ENCODE data around the gene FAAP100. TPM values are rescaled to one million over a fixed set of nuclear protein-coding genes. Genes with fewer than 3 reads are reported as not detected.

Gene FAAP100
- polyA plus RNA-seq, 1 donor (not counting 4 experiments of a cell fraction or from before 2014, with no cell fraction given), result 3.8 TPM

- Histone ChIP-seq H4K20me1 (ENCODE audit: control insufficient read depth, extremely low read depth, insufficient read depth, low read length) (no peaks in the 10 kb centered on the region), H3K9me3 (ENCODE audit: control insufficient read depth, low read depth, low read length) (no peaks in the 10 kb centered on the region), H3K4me3 (ENCODE audit: control insufficient read depth in 2 of 3, extremely low read depth in 1 of 3, insufficient read depth in 2 of 3, low read depth in 1 of 3, low read length in 3 of 3) (no peak overlapping the region), H2AFZ (ENCODE audit: control insufficient read depth, low read length) (no peak overlapping the region), H3K9me1 (ENCODE audit: control insufficient read depth, extremely low read depth, insufficient read depth, low read length) (no peaks in the 10 kb centered on the region), H3K4me1 (ENCODE audit: control insufficient read depth, extremely low read depth, insufficient read depth, low read length) (peaks cover 18% of the 10 kb centered on the region), H3K4me2 (ENCODE audit: control insufficient read depth, extremely low read depth, insufficient read depth, low read depth, low read length) (no peak overlapping the region), H3K9ac (ENCODE audit: control insufficient read depth, extremely low read depth, insufficient read depth, low read length) (no peak overlapping the region), H3K36me3 (ENCODE audit: control insufficient read depth in 2 of 2, extremely low read depth in 1 of 2, insufficient read depth in 2 of 2, low read length in 2 of 2) (peaks cover 24 to 30% of the 10 kb centered on the region in 2 experiments), H3K79me2 (ENCODE audit: control insufficient read depth, insufficient read depth, low read length) (peaks cover 24% of the 10 kb centered on the region), H3K27me3 (ENCODE audit: control insufficient read depth, extremely low read depth, insufficient read depth, low read length) (no peaks in the 10 kb centered on the region), H3K27ac (ENCODE audit: control insufficient read depth, insufficient read depth, low read length) (no peak overlapping the region)
- FAIRE-seq, result no peak
- no peak for DNase-seq (ENCODE audit: low read depth, low spot score)
- dilution Hi-C loops (cut with MboI; ENCODE audit: extremely low pct_ligation_motif_present, low sequenced_read_pairs), result no loop called here
- TF ChIP-seq EZH2 (IDR thresholded peaks at IDR 0.05; ENCODE audit: low read length) (no peak), CTCF (optimal IDR thresholded peaks at IDR 0.05 in 1 of 3, IDR thresholded peaks at IDR 0.05 in 1 of 3, conservative IDR thresholded peaks at IDR 0.05 in 1 of 3; ENCODE audit: extremely low read depth in 1 of 3, insufficient read depth in 2 of 3, low read length in 3 of 3) (no peak)
Measured at GRCh38 chr17:81549031-81549557, 3.1 kb downstream of the FAAP100 start.

GRCh38 chr17:81547614-81547982 is 4.6 kb downstream of the FAAP100 start:
- dilution Hi-C loops (cut with MboI; ENCODE audit: extremely low pct_ligation_motif_present, low sequenced_read_pairs), result no loop called here
- H3K79me2 ChIP-seq (ENCODE audit: control insufficient read depth, insufficient read depth, low read length), result peaks cover 24% of the 10 kb centered on the region
- H3K4me2 ChIP-seq (ENCODE audit: control insufficient read depth, extremely low read depth, insufficient read depth, low read depth, low read length), result no peak overlapping the region
- no peak overlapping the region for H3K9ac ChIP-seq (ENCODE audit: control insufficient read depth, extremely low read depth, insufficient read depth, low read length)
- TF ChIP-seq EZH2 (IDR thresholded peaks at IDR 0.05; ENCODE audit: low read length) (no peak), CTCF (optimal IDR thresholded peaks at IDR 0.05 in 1 of 3, IDR thresholded peaks at IDR 0.05 in 1 of 3, conservative IDR thresholded peaks at IDR 0.05 in 1 of 3; ENCODE audit: extremely low read depth in 1 of 3, insufficient read depth in 2 of 3, low read length in 3 of 3) (no peak)
- FAIRE-seq (no peak), DNase-seq (ENCODE audit: low read depth, low spot score) (no peak)
- no peak overlapping the region for H3K27ac ChIP-seq (ENCODE audit: control insufficient read depth, insufficient read depth, low read length)
- no peaks in the 10 kb centered on the region for H3K27me3 ChIP-seq (ENCODE audit: control insufficient read depth, extremely low read depth, insufficient read depth, low read length)
- no peaks in the 10 kb centered on the region for H4K20me1 ChIP-seq (ENCODE audit: control insufficient read depth, extremely low read depth, insufficient read depth, low read length)
- peaks cover 7% of the 10 kb centered on the region for H3K4me1 ChIP-seq (ENCODE audit: control insufficient read depth, extremely low read depth, insufficient read depth, low read length)
- peaks cover 31 to 42% of the 10 kb centered on the region in 2 experiments for H3K36me3 ChIP-seq (ENCODE audit: control insufficient read depth in 2 of 2, extremely low read depth in 1 of 2, insufficient read depth in 2 of 2, low read length in 2 of 2)
- no peak overlapping the region for H3K4me3 ChIP-seq (ENCODE audit: control insufficient read depth in 2 of 3, extremely low read depth in 1 of 3, insufficient read depth in 2 of 3, low read depth in 1 of 3, low read length in 3 of 3)
- no peaks in the 10 kb centered on the region for H3K9me1 ChIP-seq (ENCODE audit: control insufficient read depth, extremely low read depth, insufficient read depth, low read length)
- no peak overlapping the region for H2AFZ ChIP-seq (ENCODE audit: control insufficient read depth, low read length)
- no peaks in the 10 kb centered on the region for H3K9me3 ChIP-seq (ENCODE audit: control insufficient read depth, low read depth, low read length)
